GM21367 (cell line): ENCODE measurements around the gene AAK1.
"Not testable (repeated sequence)": the region's sequence is repeated elsewhere in the genome, so short reads cannot be mapped to it uniquely, and the experiment has no call there.

Experiments
- ATAC-seq: cut with Tn5 transposase; IDR thresholded peaks from one replicate; pipeline ENCODE4 v1.9.1; 2021; ENCODE audit not compliant: unreplicated experiment

Gene AAK1

GRCh38 chr2:69628325-69629021 is 15.1 kb downstream of the AAK1 start:
- no peak for ATAC-seq

- no peak for ATAC-seq
Observed at GRCh38 chr2:69625078-69625795, 18.3 kb downstream of the AAK1 start.

DNA sequence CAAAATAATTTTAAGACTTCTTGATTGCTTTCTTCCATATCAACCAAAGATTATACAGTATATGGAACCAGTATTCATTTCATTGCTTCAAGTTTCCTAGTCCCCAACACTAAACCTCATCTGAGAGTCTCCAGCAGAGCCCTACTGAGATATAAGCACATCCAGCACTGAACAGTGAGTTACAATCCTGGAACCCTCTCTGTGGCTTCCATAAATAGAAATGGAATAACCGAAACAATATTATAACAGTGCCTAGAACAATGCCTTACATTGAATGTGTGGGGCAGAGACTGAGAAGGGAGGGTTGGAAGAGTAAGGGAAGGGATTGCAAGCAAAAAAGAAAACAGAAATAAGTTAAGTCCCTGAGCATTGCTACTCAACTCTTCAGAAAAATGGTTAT is 18.9 kb downstream of the AAK1 start:
- ATAC-seq: no peak

GRCh38 chr2:69624131-69624530 is 19.4 kb downstream of the AAK1 start:
- ATAC-seq: no peak

DNA sequence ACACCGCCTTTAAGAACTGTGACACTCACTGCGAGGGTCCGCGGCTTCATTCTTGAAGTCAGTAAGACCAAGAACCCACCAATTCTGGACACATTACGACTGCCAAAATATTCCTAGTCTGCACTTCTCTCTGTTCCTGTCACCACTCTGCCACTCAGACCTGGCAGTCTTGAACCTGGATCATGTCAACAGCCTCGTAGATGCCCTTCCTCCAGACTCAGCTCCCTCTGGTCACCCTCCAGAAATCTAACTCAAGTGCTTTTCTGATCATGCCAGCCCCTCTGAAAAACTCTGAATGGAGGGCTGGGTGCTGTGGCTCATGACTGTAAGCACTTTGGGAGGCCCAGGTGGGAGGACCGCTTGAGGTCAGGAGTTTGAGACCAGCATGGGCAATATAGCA is 20.3 kb downstream of the AAK1 start:
- ATAC-seq: no peak

GRCh38 chr2:69622805-69623204 is 20.7 kb downstream of the AAK1 start:
- ATAC-seq: not testable (repeated sequence)

DNA sequence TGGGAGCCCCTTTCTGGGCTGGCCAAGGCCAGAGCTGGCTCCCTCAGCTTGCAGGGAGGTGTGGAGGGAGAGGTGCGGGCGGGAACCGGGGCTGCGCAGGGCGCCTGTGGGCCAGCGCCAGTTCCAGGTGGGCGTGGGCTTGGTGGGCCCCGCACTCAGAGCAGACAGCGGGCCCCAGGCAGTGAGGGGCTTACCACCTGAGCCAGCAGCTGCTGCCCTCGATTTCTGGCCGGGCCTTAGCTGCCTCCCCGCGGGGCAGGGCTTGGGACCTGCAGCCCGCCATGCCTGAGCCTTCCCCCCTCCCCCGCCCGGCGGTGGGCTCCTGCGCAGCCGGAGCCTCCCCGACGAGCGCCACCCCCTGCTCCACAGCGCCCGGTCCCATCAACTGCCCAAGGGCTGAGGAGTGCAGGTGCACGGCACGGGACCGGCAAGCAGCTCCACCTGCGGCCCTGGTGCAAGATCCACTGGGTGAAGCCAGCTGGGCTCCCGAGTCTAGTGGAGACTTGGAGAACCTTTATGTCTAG is 21.5 kb downstream of the AAK1 start:
- ATAC-seq: not testable (repeated sequence)

GRCh38 chr2:69621440-69621839 is 22.1 kb downstream of the AAK1 start:
- ATAC-seq: no peak

GRCh38 chr2:69620870-69621269 is 22.7 kb downstream of the AAK1 start:
- no peak for ATAC-seq

GRCh38 chr2:69619725-69620124 is 23.8 kb downstream of the AAK1 start:
- ATAC-seq: no peak

DNA sequence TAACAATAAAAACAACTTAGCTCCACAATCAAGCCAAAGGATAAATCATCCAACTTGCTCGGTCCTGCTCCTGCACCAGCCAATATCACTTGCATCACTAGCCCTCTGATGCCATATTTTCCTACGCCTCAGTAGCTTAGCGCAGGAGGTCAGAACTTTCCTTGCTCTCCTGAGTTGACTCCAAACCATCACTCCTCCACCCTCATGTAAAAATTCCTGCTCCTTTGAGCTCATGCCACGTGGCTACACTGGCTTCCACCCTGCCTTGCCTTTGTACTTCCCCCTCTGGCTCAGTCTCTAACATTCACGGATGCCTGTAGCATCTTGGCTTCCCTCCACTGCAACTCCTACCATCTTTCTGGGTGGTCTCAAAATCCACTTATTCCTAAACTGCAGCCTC is 25.2 kb downstream of the AAK1 start:
- ATAC-seq: no peak

GRCh38 chr2:69617744-69618143 is 25.8 kb downstream of the AAK1 start:
- no peak for ATAC-seq

- ATAC-seq: no peak
Observed at GRCh38 chr2:69616755-69617154, 26.8 kb downstream of the AAK1 start.

- ATAC-seq: no peak
Observed at GRCh38 chr2:69615969-69616368, 27.6 kb downstream of the AAK1 start.

DNA sequence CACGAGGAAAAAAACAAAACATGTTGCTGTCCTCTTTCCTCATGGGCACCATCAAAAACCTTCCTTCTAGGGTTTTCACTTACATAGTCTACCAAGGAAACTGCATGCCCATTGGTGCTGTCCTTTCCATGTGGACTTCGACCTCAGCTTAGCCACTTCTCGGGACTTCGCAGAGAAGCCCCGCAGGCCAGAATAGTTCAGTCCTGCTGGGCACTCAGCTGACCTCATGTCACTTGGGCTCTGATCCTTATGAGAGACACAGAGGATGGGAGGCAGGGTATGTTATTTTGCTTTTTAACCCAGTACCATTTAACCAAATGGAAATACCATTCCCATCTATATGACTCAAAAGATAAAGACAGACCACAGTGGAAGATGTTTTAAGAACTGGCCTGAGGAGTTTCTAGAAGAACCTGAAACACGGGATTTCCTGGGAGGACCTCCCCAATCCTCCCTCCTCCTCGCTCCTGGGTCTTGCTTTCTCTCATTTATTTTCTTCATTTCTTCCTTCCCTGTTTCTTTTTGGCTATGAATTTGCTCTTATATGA is 28.4 kb downstream of the AAK1 start:
- no peak for ATAC-seq

- ATAC-seq: no peak
Observed at GRCh38 chr2:69612707-69613106, 30.8 kb downstream of the AAK1 start.

DNA sequence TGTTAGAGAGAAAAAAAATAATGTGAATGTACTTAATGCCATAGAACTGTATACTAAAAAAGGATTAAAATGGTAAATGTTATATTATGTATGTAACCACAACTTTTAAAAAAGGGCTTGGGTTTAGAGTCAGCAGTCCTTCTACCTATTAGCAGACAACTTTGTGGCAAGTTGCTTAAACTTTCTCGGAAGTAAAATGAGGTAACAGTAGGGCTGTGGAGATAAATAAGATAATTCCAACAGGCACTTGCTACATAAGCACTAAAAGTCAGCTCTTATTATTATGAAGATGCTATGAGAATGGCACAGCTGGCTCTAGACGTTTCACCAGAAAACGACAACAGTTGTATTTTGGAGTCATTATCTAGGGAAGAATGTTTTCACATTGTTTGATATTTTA is 31.3 kb downstream of the AAK1 start:
- ATAC-seq: no peak

- no peak for ATAC-seq
Observed at GRCh38 chr2:69608109-69608508, 35.4 kb downstream of the AAK1 start.

DNA sequence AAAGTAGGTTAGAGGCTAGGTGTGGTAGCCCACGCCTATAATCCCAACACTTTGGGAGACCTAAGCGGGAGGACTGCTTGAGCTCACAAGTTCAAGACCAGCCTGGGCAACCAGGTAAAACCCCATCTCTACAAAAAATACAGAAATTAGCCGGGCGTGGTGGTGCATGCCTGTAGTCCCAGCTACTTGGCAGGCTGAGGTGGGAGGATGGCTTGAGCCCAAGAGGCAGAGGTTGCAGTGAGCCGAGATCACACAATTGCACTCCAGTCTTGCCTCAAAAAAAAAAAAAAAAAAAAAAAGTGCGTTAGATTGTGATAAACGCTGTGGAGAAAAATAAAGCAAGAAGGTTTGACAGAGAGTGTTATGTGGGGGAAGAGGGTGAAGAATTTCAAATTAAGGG is 36.8 kb downstream of the AAK1 start:
- not testable (repeated sequence) for ATAC-seq

DNA sequence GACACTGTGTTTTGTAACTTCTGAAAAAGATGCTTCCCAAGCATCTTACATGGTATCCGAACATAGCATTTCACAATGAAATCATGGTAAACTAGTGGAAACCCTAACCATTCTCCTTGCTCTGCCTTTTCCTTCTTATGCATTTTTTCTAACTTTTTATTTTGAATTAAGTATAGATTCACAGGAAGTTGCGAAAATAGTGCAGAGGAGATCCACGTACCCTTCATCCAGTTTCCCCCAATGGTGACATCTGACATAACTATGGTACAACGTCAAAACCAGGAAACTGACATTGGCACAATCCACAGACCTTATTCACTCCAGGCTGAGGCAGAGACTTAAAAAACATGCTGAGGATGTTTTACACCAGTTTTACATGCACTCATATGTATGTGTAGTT is 38.3 kb downstream of the AAK1 start:
- ATAC-seq: no peak

DNA sequence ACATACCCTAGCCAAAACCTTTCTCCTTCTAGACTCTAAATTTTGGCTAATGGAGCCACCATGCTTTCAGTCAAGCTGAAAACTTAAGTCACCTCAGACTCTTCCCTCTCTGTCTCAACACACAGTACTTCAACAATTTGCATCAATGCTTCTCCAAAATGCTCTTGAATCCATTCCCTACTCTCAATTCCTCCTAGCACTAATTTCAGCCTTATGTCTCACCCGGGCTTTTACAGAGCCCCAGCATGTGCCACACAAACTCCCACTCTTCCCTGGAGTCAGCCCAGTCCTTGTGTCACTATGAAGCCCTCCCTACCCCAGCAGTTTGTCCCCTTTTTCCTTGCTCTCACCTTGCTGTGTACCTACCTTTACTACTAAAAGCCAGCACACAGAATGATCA is 38.7 kb downstream of the AAK1 start:
- no peak for ATAC-seq

- ATAC-seq: no peak
Observed at GRCh38 chr2:69604026-69604678, 39.4 kb downstream of the AAK1 start.
